8988T (cell line): ENCODE data around the gene STARD5.
"Not testable (repeated sequence)": the region's sequence is repeated elsewhere in the genome, so short reads cannot be mapped to it uniquely, and the experiment has no call there.

ENCODE experiments used
- DNase-seq: peaks from one replicate; pipeline ENCODE4 v3.0.0; 2011

Gene STARD5

GRCh38 chr15:81323944-81324881 is at the start of gene STARD5:
STARD5 (minus strand) TSS chr15:81324141; CDS start chr15:81324099, 42 bp downstream.
- peak; percentile 79 for DNase-seq

GRCh38 chr15:81373176-81373575 is 49.2 kb upstream of the STARD5 start:
- DNase-seq, result no peak

- DNase-seq, result no peak
Observed at GRCh38 chr15:81372575-81372974, 48.6 kb upstream of the STARD5 start.

- no peak for DNase-seq
Observed at GRCh38 chr15:81363718-81364500, 40.0 kb upstream of the STARD5 start.

GRCh38 chr15:81363276-81363675 is 39.3 kb upstream of the STARD5 start:
- DNase-seq, result no peak

- DNase-seq, result no peak
Observed at GRCh38 chr15:81362790-81363189, 38.8 kb upstream of the STARD5 start.

- no peak for DNase-seq
Observed at GRCh38 chr15:81361891-81362290, 38.0 kb upstream of the STARD5 start.

GRCh38 chr15:81360491-81360890 is 36.5 kb upstream of the STARD5 start:
- DNase-seq, result no peak

GRCh38 chr15:81358248-81358647 is 34.3 kb upstream of the STARD5 start:
- no peak for DNase-seq

- no peak for DNase-seq
Observed at GRCh38 chr15:81357180-81357686, 33.3 kb upstream of the STARD5 start.

- no peak for DNase-seq
Observed at GRCh38 chr15:81356252-81356651, 32.3 kb upstream of the STARD5 start.

- DNase-seq, result no peak
Observed at GRCh38 chr15:81351651-81352050, 27.7 kb upstream of the STARD5 start.

- no peak for DNase-seq
Observed at GRCh38 chr15:81349271-81349670, 25.3 kb upstream of the STARD5 start.

GRCh38 chr15:81348691-81349090 is 24.8 kb upstream of the STARD5 start:
- not testable (repeated sequence) for DNase-seq

- DNase-seq, result no peak
Observed at GRCh38 chr15:81347910-81348309, 24.0 kb upstream of the STARD5 start.

- DNase-seq, result no peak
Observed at GRCh38 chr15:81346611-81347010, 22.7 kb upstream of the STARD5 start.

GRCh38 chr15:81343371-81343770 is 19.4 kb upstream of the STARD5 start:
- no peak for DNase-seq

GRCh38 chr15:81341351-81341750 is 17.4 kb upstream of the STARD5 start:
- DNase-seq, result no peak

- no peak for DNase-seq
Observed at GRCh38 chr15:81339851-81340250, 15.9 kb upstream of the STARD5 start.

- no peak for DNase-seq
Observed at GRCh38 chr15:81339321-81339720, 15.4 kb upstream of the STARD5 start.

GRCh38 chr15:81338170-81339007 is 14.4 kb upstream of the STARD5 start:
- DNase-seq, result no peak

- DNase-seq, result no peak
Observed at GRCh38 chr15:81337713-81338157, 13.8 kb upstream of the STARD5 start.

GRCh38 chr15:81337241-81337640 is 13.3 kb upstream of the STARD5 start:
- DNase-seq, result no peak
